GM12878 (cell line): ENCODE data around the gene XG. TPM values are rescaled to one million over a fixed set of nuclear protein-coding genes. Genes with fewer than 3 reads are reported as not detected.

Experiments
- ATAC-seq: fragments of 200-7000 bp; cut with Tn5 transposase; 3 replicates; pipeline ENCODE4 v1.9.1; 2020; ENCODE audit warnings: mild to moderate bottlenecking, moderate library complexity
- BruUV-seq: library from RNA; stranded (reverse); fragments of 400-500 nt; replicated peaks from 2 replicates; lab custom pipeline; 2021; lab: Mats Ljungman, UMichigan
- CTCF ChIA-PET: fragments of 300-600 bp; sonication (Branson Sonifier 250); formaldehyde crosslinking; extraction: SDS; loops from one replicate; lab custom pipeline; 2021; ENCODE audit warnings: inconsistent platforms; lab: Yijun Ruan, JAX
- POLR2A ChIA-PET: fragments of 350-600 bp; formaldehyde crosslinking; extraction: SDS; loops from one replicate; lab custom pipeline; 2021; ENCODE audit warnings: inconsistent platforms; lab: Charles Lee
- RAD21 ChIA-PET: fragments of 300-600 bp; sonication (Branson Sonifier 250); formaldehyde crosslinking; loops from one replicate; lab custom pipeline; 2023; ENCODE audit warnings: antibody characterized with exemption; ENCODE audit not compliant: unreplicated experiment; lab: Charles Lee
- SMC1A ChIA-PET: fragments of 300-600 bp; sonication (Branson Sonifier 250); formaldehyde crosslinking; loops from one replicate; lab custom pipeline; 2023; ENCODE audit not compliant: unreplicated experiment, uncharacterized antibody; lab: Charles Lee
- DNase-seq: peaks from one replicate; pipeline ENCODE4 v3.0.0-alpha.2; 2011; ENCODE audit warnings: low read depth, low spot score
- FAIRE-seq: peaks from 3 replicates; lab custom pipeline; 2011; peaks lifted over from hg19 to GRCh38; lab: Jason Lieb, UNC
- H2AFZ ChIP-seq: 2 replicates; pipeline ENCODE4 v1.6.0; 2011; ENCODE audit warnings: low read depth, low read length, control low read depth; ENCODE audit not compliant: control insufficient read depth
- H3K27ac ChIP-seq: 2 replicates; pipeline ENCODE4 v1.5.1; 2011; ENCODE audit warnings: control low read depth; ENCODE audit not compliant: control insufficient read depth, insufficient read depth
- H3K27me3 ChIP-seq, 2 experiments: replicated peaks in 1 of 2; 2 replicates each; pipeline versions ENCODE4 v1.6.0 to v1.6.1; 2011; ENCODE audit warnings: low read length in 1 of 2; ENCODE audit not compliant: control insufficient read depth in 2 of 2, insufficient read depth in 2 of 2
- H3K36me3 ChIP-seq, 2 experiments: 2 replicates each; pipeline ENCODE4 v1.5.1; 2011; ENCODE audit warnings: low read length in 1 of 2; ENCODE audit not compliant: control insufficient read depth in 2 of 2, insufficient read depth in 2 of 2
- H3K4me1 ChIP-seq: 2 replicates; pipeline ENCODE4 v1.6.1; 2011; ENCODE audit warnings: mild to moderate bottlenecking, low read length, moderate library complexity, mixed read lengths; ENCODE audit not compliant: control insufficient read depth, insufficient read depth
- H3K4me2 ChIP-seq: 2 replicates; pipeline ENCODE4 v1.6.0; 2011; ENCODE audit warnings: control low read depth; ENCODE audit not compliant: control insufficient read depth, insufficient read depth
- H3K4me3 ChIP-seq: fragments of 200-600 bp; sonication (generic); 2 replicates; pipeline ENCODE4 v1.5.1; 2016
- H3K79me2 ChIP-seq: 2 replicates; pipeline ENCODE4 v1.6.0; 2011; ENCODE audit warnings: low read length; ENCODE audit not compliant: control insufficient read depth, insufficient read depth
- H3K9ac ChIP-seq: 2 replicates; pipeline ENCODE4 v1.8.0; 2011; ENCODE audit warnings: low read length, control low read depth, mixed read lengths; ENCODE audit not compliant: control insufficient read depth, insufficient read depth
- H3K9me3 ChIP-seq: replicated peaks from 3 replicates; pipeline ENCODE4 v1.5.1; 2011; ENCODE audit warnings: mild to moderate bottlenecking, low read length; ENCODE audit not compliant: control insufficient read depth, insufficient read depth
- H4K20me1 ChIP-seq: 2 replicates; pipeline ENCODE4 v1.6.0; 2011; ENCODE audit not compliant: control insufficient read depth, insufficient read depth
- CBX3 ChIP-seq: fragments of 200-600 bp; sonication (generic); IDR thresholded peaks from 2 replicates; pipeline ENCODE4 v1.6.1; 2016; ENCODE audit warnings: low read depth, borderline replicate concordance
- CREM ChIP-seq: IDR thresholded peaks from 2 replicates; pipeline ENCODE4 v1.6.1; 2014; ENCODE audit warnings: antibody characterized with exemption, low read depth
- DPF2 ChIP-seq: fragments of 450-650 bp; IDR thresholded peaks from 2 replicates; pipeline ENCODE4 v1.6.1; 2017; ENCODE audit warnings: mild to moderate bottlenecking
- FOS ChIP-seq: IDR thresholded peaks from 3 replicates; pipeline ENCODE4 v1.6.1; 2011; ENCODE audit warnings: borderline replicate concordance; ENCODE audit not compliant: insufficient read length; ENCODE audit errors: extremely low read depth
- MYC ChIP-seq: IDR thresholded peaks from 2 replicates; pipeline ENCODE4 v1.6.1; 2011; ENCODE audit warnings: mild to moderate bottlenecking, low read length, moderate library complexity, inconsistent platforms; ENCODE audit not compliant: insufficient read depth, insufficient replicate concordance, insufficient read length, severe bottlenecking
- NFIC ChIP-seq: IDR thresholded peaks from 2 replicates; pipeline ENCODE4 v1.6.1; 2012; ENCODE audit warnings: low read depth, mild to moderate bottlenecking, inconsistent platforms, low read length, moderate library complexity
- NFYA ChIP-seq: IDR thresholded peaks from 2 replicates; pipeline ENCODE4 v1.6.1; 2011; ENCODE audit warnings: low read depth, mild to moderate bottlenecking, low read length, improper control_type of control experiment, borderline replicate concordance
- NFYB ChIP-seq: IDR thresholded peaks from 2 replicates; pipeline ENCODE4 v1.6.1; 2011; ENCODE audit warnings: low read depth, mild to moderate bottlenecking, low read length, improper control_type of control experiment, moderate library complexity; ENCODE audit not compliant: insufficient read depth
- STAT3 ChIP-seq: IDR thresholded peaks from 2 replicates; pipeline ENCODE4 v1.6.1; 2011; ENCODE audit warnings: low read depth, low read length, improper control_type of control experiment
- WGBS: methylation state at CpG from one replicate; pipeline ENCODE4 v1.1.6; 2016; ENCODE audit warnings: low lambda C conversion rate; ENCODE audit not compliant: insufficient replicate concordance, insufficient coverage; ENCODE audit errors: missing lambda C conversion rate; 5-methylcytosine and 5-hydroxymethylcytosine counted together
- in situ Hi-C: fragments of 300-500 bp; cut with MboI; formaldehyde crosslinking; loops from 9 replicates; pipeline ENCODE4 v1.14.3; 2018; ENCODE audit warnings: mixed read lengths
- intact Hi-C: fragments of 100-400 bp; cut with micrococcal nuclease; formaldehyde crosslinking; loops from one replicate; pipeline ENCODE4 v1.14.2; 2022; ENCODE audit not compliant: unreplicated experiment
- polyA plus RNA-seq, 11 experiments: library from polyadenylated mRNA; depleted of rRNA in 4 of 11; unstranded in 6 of 11; stranded (reverse) in 5 of 11; fragments of >200 nt; fragmentation: Nextera tagmentation in 4 of 11; fragmentation: Illumina TruSeq in 1 of 11; extraction: Ambion mirVana in 4 of 11; extraction: Trizol in 1 of 11; gene quantifications; 1 replicate in 1 of 11; 2 replicates in 10 of 11; pipeline versions ENCODE4 v1.2.1 to v1.2.3, GENCODE V29; 2011 to 2016; ENCODE audit warnings: inconsistent platforms in 2 of 11, missing spikeins in 2 of 11, low read depth in 1 of 11
- total RNA-seq, 4 experiments: library from RNA; depleted of rRNA in 3 of 4; stranded (reverse); fragments of >200 nt in 3 of 4; fragmentation: Illumina TruSeq in 1 of 4; extraction: Trizol in 1 of 4; gene quantifications; 2 replicates each; pipeline versions ENCODE4 v1.2.1 to v1.2.3, GENCODE V29; 2013 to 2021

Gene XG
- total and polyA plus RNA-seq, 10 of the 15 experiments (the other 5 are each of a cell fraction or from before 2014, with no cell fraction given) = not detected

GRCh38 chrX:2712428-2712827 is 39.4 kb upstream of the XG start:
- Histone ChIP-seq H3K9me3 (no peaks in the 10 kb centered on the region), H3K9ac (no peak overlapping the region), H3K27me3 (no peaks in the 10 kb centered on the region), H3K4me1 (peaks cover 26% of the 10 kb centered on the region), H2AFZ (no peak overlapping the region), H3K79me2 (peaks cover 11% of the 10 kb centered on the region), H3K4me2 (no peak overlapping the region), H3K4me3 (no peak overlapping the region), H3K36me3 (peaks cover 0 to 12% of the 10 kb centered on the region in 2 experiments; a peak in 3 of 4 replicates), H3K27ac (no peak overlapping the region), H4K20me1 (no peaks in the 10 kb centered on the region)
- no TSS peak for BruUV-seq
- ATAC-seq = no peak
- ChIA-PET POLR2A (no interaction called here), RAD21 (no interaction called here), SMC1A (no interaction called here), CTCF (no interaction called here)
- no peak for DNase-seq
- in situ Hi-C loops = no loop called here
- TF ChIP-seq NFIC = no peak
- no peak for TF ChIP-seq DPF2
- TF ChIP-seq NFYA = no peak
- TF ChIP-seq NFYB = no peak
- no peak for TF ChIP-seq CREM
- TF ChIP-seq FOS = no peak
- TF ChIP-seq CBX3 = no peak
- no peak for TF ChIP-seq MYC
- TF ChIP-seq STAT3 = no peak
- 98% methylated on average over 9 of the region's 9 CpGs for WGBS
- no peak for FAIRE-seq
- intact Hi-C loops = no loop called here
